Hematopoietic multipotent progenitor cell treated with erythropoietin and hydrocortisone succinate and interleukin-3 and kit ligand, for 17 days (in vitro differentiated cells): ENCODE measurements around the gene WDR31.

Experiments used
- DNase-seq: peaks from one replicate; pipeline ENCODE4 v3.0.0-alpha.2; 2015; ENCODE audit warnings: low spot score

Gene WDR31

DNA sequence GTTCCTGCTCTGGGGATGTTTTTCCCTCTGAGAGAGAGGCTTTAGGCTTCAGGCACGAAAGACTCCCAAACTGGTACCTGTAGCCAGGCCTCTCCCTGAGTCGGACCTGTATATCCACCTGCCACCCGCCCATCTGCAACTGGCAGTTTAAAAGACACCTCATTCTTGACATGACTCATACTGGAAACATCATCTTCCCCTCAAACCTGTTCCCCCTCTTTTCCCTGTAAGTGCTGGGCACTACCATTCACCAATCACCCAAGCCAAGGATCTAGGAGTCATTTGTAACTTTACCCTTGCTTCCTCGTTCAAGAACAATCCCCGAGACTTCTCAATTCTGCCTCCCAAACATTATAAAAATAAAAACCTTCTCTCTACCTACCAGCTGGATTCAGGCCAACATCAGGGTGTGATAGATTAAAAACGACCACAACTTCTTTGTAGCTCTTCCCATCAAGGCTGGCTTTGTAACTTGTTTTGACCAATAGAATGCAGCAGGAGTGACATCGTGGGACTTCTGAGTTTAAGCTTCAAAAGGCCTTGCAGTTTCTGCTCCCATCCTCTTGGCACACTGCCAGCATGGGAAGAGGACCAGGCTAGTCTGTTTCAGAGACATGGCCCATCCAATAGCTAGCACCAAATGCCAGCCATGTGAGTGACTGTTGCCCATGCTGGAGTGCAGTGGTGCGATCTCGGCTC lies 1.8 kb upstream of the WDR31 start:
- peak; percentile 64 for DNase-seq

GRCh38 chr9:113337714-113338113 lies 2.4 kb downstream of the WDR31 start:
- no peak for DNase-seq

GRCh38 chr9:113331780-113332179 lies 8.3 kb downstream of the WDR31 start:
- no peak for DNase-seq

DNA sequence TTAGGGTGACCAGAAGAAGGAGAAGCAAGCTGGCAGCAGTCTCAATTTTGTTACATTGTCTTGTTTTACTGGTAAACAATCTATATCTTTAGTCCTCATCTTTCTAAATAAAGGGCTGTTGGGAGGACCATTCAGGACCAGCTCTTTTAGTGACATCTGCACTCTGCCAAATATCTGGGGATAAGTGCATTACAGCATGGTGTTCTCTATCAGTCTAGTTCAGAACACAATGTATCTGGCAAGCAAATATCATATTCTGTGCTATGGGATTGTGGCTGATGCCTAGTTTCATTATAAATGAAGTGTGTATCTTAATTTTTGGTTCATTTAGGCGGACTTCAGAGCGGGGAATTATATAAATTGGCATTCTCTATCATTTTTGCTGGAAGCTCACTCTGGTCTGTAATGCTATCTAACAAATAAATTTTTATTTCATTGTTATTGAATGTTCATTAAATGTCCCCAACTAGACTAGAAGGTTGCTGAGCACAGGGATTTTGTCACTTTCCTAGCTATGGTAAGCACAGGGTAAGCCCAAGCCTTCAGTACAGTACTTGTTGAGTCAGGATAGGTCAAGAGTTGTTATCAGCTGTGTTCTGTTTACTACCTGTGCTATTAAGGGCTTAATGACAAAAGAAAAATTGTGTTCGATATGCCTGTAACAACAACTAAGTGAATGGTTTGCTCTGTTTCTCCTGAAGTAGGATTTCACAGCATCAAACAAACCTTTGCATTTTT lies 11.9 kb downstream of the WDR31 start:
- no peak for DNase-seq

DNA sequence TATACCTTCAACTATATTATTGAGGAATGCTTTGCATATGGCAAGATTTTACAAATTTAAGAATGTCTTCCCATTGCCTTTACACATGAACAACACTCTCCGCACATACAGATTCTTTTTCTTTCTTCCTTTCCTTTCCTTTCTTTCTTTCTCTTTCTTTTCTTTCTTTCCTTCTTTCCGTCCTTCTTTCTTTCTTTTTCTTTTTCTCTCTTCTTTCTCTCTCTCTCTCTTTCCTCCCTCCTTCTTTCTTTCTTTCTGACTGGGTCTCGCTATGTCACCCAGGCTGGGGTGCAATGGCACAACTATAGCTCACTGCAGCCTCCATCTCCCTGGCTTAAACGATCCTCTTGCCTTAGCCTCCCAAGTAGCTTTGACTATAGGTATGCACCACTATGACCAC lies 13.8 kb downstream of the WDR31 start:
- no peak for DNase-seq

DNA sequence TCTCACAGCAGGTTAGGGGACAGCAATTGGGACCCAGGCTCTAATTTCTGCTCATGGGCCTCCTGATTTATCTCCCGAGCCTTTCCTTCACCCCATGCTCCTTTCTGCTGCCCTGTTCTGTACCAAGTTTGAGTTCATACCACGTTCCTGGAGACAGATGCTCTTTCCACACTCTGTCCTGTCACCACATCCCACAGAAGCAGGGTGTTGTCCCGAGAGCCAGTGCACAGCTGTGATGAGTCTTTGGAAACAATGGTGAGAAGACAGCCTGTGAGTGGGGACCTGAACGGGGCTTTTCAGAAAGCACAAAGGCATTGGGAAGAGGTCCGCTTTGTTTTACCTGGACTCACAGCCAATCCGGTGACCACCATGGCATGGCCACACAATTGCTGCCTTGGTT lies 17.4 kb downstream of the WDR31 start:
- DNase-seq: no peak

GRCh38 chr9:113320051-113320450 lies 20.0 kb downstream of the WDR31 start:
- no peak for DNase-seq

- DNase-seq: no peak
These were observed 21.0 kb downstream of the WDR31 start for GRCh38 chr9:113319054-113319453.

GRCh38 chr9:113317777-113318176 lies 22.3 kb downstream of the WDR31 start:
- no peak for DNase-seq

GRCh38 chr9:113316030-113316429 lies 24.0 kb downstream of the WDR31 start:
- DNase-seq: no peak

DNA sequence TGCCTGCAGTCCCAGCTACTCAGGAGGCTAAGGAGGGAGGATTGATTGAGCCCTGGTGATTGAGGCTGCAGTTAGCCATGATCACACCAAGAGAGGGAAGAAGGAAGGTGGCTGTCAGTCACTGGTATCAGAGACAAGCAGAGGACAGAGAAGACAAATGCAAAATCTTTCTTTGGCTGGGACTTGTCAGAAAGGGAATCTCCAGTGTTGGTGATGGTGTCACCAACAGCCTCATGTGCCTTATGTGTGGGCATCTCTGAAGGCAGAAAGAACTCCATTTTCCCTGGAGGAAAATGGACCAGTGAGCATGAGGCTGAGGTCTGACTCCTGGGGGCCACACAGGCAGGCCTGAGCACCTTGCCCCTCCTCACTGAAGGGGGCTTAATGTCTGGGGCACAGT lies 24.8 kb downstream of the WDR31 start:
- no peak for DNase-seq

DNA sequence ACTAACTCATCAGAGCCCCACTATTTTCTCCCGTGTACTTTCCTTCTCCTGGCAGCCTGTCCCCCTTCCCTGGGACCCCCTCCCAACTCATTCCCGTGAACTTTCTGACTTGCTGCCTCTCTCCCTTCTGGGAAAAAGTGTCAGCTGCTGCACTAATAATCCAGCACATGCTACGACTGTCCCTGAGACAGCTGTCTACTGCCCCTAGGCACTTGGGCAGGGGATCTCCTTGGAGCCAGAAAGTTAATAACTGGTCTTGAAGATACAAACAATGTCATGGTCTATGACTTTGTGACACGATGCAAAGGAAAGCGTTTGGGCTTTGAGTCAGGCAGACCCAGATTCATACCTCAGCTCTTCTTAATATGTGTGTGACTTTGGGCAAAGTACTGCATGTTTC lies 26.8 kb downstream of the WDR31 start:
- DNase-seq: no peak

DNA sequence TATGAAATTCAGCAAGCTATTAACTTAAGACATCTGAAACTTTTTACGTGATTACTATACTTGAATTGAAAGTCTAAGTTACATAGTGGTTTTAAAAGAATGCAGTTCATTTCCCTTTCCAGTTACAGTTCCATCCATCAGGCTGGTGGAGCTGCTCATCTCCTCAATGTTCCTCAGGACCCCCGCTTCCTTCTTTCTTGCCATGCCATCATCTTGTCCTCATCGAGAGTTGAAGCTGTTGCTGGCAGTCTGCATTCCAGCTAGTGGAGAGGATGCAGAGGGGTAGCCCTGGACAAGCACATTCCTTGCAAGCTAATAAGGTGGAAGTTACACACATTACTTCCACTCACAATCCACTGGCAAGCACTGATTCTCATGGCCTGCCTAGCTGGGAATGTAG lies 28.1 kb downstream of the WDR31 start:
- no peak for DNase-seq

- no peak for DNase-seq
These were observed 29.5 kb downstream of the WDR31 start for GRCh38 chr9:113310538-113310937.

DNA sequence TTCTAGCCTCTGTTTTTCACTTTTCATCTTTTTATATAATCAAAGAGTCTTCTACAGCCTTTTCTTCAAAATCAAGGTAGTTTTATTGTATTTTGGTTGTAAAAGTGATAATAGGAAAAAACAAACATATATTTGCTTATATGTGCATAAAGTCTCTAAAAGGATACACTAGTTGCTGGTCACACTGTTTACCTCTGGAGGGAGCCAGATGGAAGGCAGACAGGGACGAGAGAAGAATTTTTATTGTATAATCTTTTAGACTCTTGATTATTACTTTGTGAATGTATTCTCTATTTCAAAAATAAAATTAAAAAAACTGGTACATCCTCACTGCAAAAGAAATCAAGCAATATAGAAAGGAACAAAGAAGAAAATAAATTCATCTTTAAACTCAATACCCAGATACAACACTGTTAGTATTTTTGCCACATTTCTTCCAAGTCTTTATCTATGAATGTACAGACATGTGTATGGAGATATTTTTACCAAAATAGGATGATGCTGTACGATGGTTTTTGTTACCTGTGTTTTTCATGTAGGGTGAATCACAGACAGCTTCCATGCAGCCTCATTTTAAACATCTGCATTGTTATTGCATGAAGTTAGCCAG lies 30.8 kb downstream of the WDR31 start:
- peak; percentile 77 for DNase-seq

DNA sequence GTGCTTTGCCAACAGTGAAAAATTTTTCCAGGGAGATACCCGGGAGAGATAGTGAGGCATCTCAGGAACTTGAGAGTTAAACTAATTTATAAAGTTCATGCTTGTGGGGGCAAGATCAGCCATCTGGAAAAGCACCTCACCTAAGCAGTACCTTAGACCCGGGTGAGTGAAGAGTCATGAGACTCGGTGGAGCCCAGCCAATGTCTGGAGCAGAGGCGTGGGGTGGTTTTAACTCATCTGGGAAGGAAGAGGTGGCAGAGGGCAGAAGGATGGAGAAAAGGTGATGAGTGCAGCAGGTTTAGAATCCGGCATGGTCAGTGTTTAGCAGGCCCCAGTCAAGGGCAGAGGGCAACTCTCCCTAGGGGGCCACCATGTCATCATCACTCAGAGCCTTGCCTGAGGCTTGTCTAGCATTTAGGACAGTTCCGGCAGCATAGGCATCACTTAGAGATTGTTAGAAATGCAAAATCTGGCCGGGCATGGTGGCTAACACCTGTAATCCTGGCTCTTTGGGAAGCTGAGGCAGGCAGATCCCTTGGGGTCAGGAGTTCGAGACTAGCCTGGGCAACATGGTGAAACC lies 32.6 kb downstream of the WDR31 start:
- DNase-seq: no peak

DNA sequence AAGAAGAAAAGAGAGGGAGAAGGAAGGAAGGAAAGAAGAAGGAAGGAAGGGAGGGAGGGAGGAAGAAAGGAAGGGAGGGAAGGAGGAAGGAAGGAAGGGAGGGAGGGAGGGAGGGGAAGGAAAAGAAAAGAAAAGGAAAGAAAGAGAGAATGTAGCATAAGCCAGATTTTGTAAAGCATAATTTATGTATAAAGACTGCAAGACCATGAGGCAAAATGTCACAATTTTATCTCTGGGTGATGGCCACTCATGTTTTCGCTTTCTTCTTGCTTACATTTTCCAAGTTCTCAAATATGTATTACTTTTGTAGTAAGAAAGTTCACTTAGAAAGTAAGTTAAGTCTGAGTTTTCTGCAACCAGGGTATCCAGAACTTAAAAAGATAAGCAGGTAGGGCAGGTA lies 33.5 kb downstream of the WDR31 start:
- no peak for DNase-seq

GRCh38 chr9:113302792-113303418 lies 37.2 kb downstream of the WDR31 start, which contains the start of gene RNF183:
Gene RNF183 (minus strand): TSS chr9:113303376. CDS start chr9:113298184, 5,192 bp downstream.
- DNase-seq: no peak

GRCh38 chr9:113301548-113301947 lies 38.5 kb downstream of the WDR31 start:
- no peak for DNase-seq

DNA sequence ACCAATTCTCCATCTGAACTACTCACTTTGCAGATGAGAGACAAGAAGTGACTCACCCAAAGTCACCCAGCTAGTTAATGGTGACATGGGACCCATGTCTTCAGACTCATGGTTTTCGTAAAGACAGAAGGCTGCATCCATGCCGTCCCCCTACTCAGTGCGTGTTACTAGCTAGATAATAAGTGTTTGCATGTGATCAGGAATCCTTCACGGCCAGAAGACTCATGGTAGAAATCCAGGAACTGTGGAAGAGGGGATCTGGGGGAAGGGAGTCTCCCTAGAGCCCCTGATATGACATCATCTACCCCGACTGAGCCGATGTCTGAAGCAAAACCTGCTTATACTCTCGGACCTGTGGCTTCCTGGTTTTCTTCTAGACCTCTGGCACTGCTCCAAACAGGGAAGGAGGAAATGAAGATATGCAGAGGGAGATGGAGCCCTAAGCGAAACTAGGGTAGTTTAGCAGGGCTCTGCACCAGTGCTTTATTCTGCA lies 40.2 kb downstream of the WDR31 start:
- DNase-seq: peak; percentile 27

GRCh38 chr9:113298924-113299770 lies 40.9 kb downstream of the WDR31 start:
- DNase-seq: no peak
